Calu3 (cell line): ENCODE data around the gene NHLRC2. TPM values are rescaled to one million over a fixed set of nuclear protein-coding genes. Genes with fewer than 3 reads are reported as not detected.

Experiments
- BruUV-seq: library from RNA; stranded (reverse); fragments of 400-500 nt; replicated peaks from 2 replicates; lab custom pipeline; 2021; lab: Mats Ljungman, UMichigan
- CTCF ChIA-PET: fragments of 300-600 bp; sonication (Branson Sonifier 250); formaldehyde crosslinking; loops from one replicate; lab custom pipeline; 2022; ENCODE audit warnings: antibody characterized with exemption; lab: Charles Lee
- DNase-seq: peaks from one replicate; pipeline ENCODE4 v3.0.0; 2022
- H3K27ac Mint-ChIP-seq: one replicate; pipeline ENCODE4 v1.8.0; 2022; ENCODE audit warnings: mixed read lengths; ENCODE audit not compliant: unreplicated experiment
- H3K27me3 Mint-ChIP-seq: one replicate; pipeline ENCODE4 v1.8.0; 2022; ENCODE audit warnings: mixed read lengths; ENCODE audit not compliant: unreplicated experiment
- H3K36me3 Mint-ChIP-seq: one replicate; pipeline ENCODE4 v1.8.0; 2022; ENCODE audit warnings: mild to moderate bottlenecking, moderate library complexity, mixed read lengths; ENCODE audit not compliant: insufficient read depth, unreplicated experiment
- H3K4me1 Mint-ChIP-seq: one replicate; pipeline ENCODE4 v1.8.0; 2022; ENCODE audit warnings: mild to moderate bottlenecking, low read depth, mixed read lengths; ENCODE audit not compliant: unreplicated experiment
- H3K4me3 Mint-ChIP-seq: one replicate; pipeline ENCODE4 v1.8.0; 2022; ENCODE audit warnings: mild to moderate bottlenecking, low read depth, moderate library complexity, mixed read lengths; ENCODE audit not compliant: unreplicated experiment
- H3K9me3 Mint-ChIP-seq: one replicate; pipeline ENCODE4 v1.8.0; 2022; ENCODE audit warnings: low read depth, mixed read lengths; ENCODE audit not compliant: unreplicated experiment
- intact Hi-C: fragments of 100-400 bp; cut with micrococcal nuclease; formaldehyde crosslinking; loops from one replicate; pipeline ENCODE4 v1.10.0; 2022; ENCODE audit not compliant: unreplicated experiment
- total RNA-seq: library from RNA; stranded (reverse); gene quantifications from 2 replicates; pipeline ENCODE4 v1.2.3, GENCODE V29; 2022
- TF ChIP-seq, protein P1 (sequence below): fragments of 200-600 bp; IDR thresholded peaks from one replicate; pipeline ENCODE4 v1.8.0; 2022; ENCODE audit warnings: antibody characterized with exemption; ENCODE audit not compliant: unreplicated experiment

NHLRC2 gene
- total RNA-seq, 1 experiment from 2014 or later, result 18.7 TPM

DNA sequence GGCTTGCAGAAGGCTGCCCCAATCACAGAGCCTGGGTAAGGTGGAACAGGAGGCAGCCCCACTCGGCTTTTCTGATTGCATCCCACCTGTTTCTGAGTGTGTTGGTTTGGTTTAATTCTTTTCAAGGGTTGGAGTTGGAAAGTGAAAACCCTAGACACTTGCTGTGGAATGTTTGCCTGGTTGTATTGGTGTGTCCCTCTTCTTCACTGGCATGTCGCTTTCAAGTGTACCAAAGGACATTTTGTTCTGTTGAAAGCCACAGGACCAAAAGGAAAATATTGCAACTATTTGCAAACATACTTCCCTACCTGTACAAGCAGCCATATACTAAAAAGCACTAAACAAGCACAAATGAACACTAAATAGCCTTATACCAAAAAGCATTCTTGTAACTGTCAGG, 60.5 kb downstream of the NHLRC2 start:
- H3K27me3 Mint-ChIP-seq, result no peaks in the 10 kb centered on the region
- no peaks in the 10 kb centered on the region for H3K36me3 Mint-ChIP-seq
- no TSS peak for BruUV-seq

DNA sequence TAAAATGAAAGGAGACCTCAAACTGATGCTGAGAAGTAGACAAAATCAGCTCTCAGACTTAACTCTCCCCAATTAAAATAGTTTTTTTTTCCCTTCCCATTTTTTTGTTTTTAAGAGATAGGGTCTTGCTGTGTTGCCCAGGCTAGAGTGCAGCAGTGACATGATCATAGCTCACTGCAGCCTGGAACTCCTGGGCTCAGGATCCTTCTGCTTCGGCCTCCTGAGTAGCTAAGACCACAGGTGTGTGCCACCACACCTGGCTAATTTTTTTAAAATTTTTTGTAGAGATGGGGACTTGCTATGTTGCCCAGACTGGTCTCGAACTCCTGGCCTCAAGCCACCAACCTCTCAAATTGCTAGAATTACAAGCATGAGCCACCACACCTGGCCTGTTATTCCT, 61.1 kb downstream of the NHLRC2 start:
- no peak overlapping the region for H3K27ac Mint-ChIP-seq
- no peak for DNase-seq
- no peaks in the 10 kb centered on the region for H3K27me3 Mint-ChIP-seq
- no peaks in the 10 kb centered on the region for H3K36me3 Mint-ChIP-seq
- TF ChIP-seq, protein P1, sequence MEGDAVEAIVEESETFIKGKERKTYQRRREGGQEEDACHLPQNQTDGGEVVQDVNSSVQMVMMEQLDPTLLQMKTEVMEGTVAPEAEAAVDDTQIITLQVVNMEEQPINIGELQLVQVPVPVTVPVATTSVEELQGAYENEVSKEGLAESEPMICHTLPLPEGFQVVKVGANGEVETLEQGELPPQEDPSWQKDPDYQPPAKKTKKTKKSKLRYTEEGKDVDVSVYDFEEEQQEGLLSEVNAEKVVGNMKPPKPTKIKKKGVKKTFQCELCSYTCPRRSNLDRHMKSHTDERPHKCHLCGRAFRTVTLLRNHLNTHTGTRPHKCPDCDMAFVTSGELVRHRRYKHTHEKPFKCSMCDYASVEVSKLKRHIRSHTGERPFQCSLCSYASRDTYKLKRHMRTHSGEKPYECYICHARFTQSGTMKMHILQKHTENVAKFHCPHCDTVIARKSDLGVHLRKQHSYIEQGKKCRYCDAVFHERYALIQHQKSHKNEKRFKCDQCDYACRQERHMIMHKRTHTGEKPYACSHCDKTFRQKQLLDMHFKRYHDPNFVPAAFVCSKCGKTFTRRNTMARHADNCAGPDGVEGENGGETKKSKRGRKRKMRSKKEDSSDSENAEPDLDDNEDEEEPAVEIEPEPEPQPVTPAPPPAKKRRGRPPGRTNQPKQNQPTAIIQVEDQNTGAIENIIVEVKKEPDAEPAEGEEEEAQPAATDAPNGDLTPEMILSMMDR, result no peak
- CTCF ChIA-PET, result no interaction called here
- H3K9me3 Mint-ChIP-seq, result no peaks in the 10 kb centered on the region
- intact Hi-C loops, result no loop called here
- no peaks in the 10 kb centered on the region for H3K4me1 Mint-ChIP-seq
- H3K4me3 Mint-ChIP-seq, result no peak overlapping the region
- BruUV-seq, result no TSS peak

More for the DNA sequence above, 60.5 kb downstream of the NHLRC2 start:
- Mint-ChIP-seq H3K27ac (no peak overlapping the region), H3K9me3 (no peaks in the 10 kb centered on the region), H3K4me1 (no peaks in the 10 kb centered on the region), H3K4me3 (no peak overlapping the region)
- no peak for DNase-seq
- intact Hi-C loops, result no loop called here
- TF ChIP-seq, protein P1, result no peak
- CTCF ChIA-PET, result no interaction called here

DNA sequence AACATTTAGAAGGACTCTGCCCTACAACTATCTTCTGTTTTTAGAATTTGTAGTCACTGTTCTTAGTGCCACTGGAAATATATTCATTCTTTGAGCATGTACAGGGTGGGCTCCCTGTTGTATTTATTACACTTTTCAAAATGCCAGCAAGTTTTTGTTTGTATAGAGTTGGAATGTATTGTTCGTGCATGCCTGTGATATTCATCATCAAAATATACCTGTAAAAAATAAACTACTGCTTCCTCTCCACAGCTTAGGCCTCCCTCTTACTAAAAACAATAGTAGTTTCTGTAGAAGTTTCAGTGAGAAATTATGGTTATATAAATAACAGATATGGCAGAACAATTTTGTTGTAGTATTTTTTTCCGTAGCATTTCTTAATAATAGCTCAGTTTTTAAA, 61.6 kb downstream of the NHLRC2 start:
- TF ChIP-seq, protein P1, result no peak
- no TSS peak for BruUV-seq
- Mint-ChIP-seq H3K27ac (no peak overlapping the region), H3K9me3 (no peaks in the 10 kb centered on the region), H3K4me3 (no peak overlapping the region), H3K36me3 (no peaks in the 10 kb centered on the region), H3K27me3 (no peaks in the 10 kb centered on the region), H3K4me1 (no peaks in the 10 kb centered on the region)
- intact Hi-C loops, result no loop called here
- CTCF ChIA-PET, result no interaction called here
- DNase-seq, result no peak

DNA sequence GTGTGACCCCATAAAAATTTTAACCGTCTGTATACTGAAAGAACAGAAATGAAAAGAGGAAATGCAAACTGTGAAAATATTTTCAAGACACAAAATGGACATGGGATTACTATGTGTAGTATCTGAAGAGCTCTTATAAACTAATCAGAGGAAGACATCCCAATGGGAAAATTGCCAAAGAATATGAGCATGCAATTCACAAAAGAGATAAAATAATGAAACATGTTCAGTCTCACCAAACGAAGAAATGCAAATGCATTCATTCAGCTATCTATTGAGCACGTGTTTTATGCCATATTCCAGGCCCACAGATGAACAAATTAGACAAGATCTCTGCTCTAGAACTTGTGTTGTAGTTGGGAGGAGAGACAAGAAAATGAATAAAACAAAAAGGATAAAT, 63.2 kb downstream of the NHLRC2 start:
- no peak for DNase-seq
- CTCF ChIA-PET, result interaction anchor here (0.6 kb wide), 1 partner anchor 14 kb away, joined by 3 read pairs; no protein-coding TSS in a partner anchor
- Mint-ChIP-seq H3K4me3 (no peak overlapping the region), H3K4me1 (no peaks in the 10 kb centered on the region), H3K9me3 (no peaks in the 10 kb centered on the region), H3K27me3 (no peaks in the 10 kb centered on the region), H3K27ac (no peak overlapping the region), H3K36me3 (no peaks in the 10 kb centered on the region)
- BruUV-seq, result no TSS peak
- intact Hi-C loops, result no loop called here
- TF ChIP-seq, protein P1, result no peak
